A549 treated with DMSO at 1 μM for 4 hours (cell line): Measurements from ENCODE around the gene C16orf86. TPM values are rescaled to one million over a fixed set of nuclear protein-coding genes. Genes with fewer than 3 reads are reported as not detected.

Experiments used
- total RNA-seq: library from RNA; stranded (reverse); fragments of 200-300 nt; extraction: Qiagen RNA extraction; gene quantifications from 5 replicates; pipeline ENCODE4 v1.2.3, GENCODE V29; 2022; ENCODE audit warnings: low read depth

C16orf86 gene
- total RNA-seq, result 0.06 to 0.17 TPM in 2 of 5 replicates, not detected in the others

DNA sequence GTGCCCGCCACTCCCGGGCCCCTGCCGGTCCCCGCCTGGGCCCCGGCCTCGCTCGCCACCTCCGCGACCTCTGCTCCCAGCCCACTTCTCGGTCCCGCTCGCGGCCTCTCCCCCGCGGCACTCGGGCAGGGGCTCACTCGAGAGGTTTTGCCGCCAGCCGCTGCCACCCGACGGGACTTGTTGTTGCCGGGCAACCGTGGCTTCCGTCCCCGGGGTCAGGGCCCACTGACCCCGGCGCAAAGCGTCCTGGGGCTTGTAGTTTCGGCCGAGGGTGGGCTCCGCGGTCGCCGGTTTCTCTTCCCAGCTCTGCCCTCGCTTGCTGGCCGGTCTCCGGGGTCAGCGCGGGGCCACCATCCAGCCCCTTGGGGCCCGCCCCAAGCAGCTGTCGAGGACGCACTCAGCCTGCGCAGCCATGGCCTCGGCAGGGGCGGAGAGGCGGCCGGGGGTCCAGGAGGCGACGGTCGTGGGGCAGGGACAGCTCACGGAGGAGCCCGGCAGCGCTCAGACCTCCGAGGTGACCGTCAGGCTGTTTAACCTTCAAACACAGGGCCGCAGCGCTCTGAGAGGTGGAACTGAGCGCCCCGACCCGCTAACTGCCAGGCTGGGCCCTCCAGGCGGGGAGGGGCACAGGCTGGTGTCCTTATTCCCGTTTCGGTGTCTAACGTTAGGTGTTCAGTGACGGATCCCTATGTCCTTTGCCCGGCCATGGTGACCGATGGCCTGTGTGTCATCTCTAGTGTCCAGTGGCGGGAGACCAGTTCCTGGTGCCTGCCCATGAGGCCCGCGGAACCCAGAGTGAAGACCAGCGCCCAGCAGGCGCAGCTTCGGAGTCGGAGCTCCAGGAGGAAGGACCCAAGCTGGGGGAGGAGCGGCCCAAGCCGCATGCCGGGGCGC is at the start of gene C16orf86, which contains the start of gene ENKD1:
C16orf86 (plus strand) TSS at position 256 of the 894 bp plus-strand sequence; CDS start at position 413, 157 bp downstream.
ENKD1 (minus strand) TSS at position 192 of the 894 bp plus-strand sequence. CDS start 308 bp downstream, outside the sequence.

GRCh38 chr16:67659675-67660563 is 6.7 kb upstream of the C16orf86 start, which contains the start of gene ACD:
Gene ACD, minus strand, starts transcription at chr16:67660260. Its CDS starts 40 bp downstream, at chr16:67660220.

GRCh38 chr16:67660564-67661028 is 6.0 kb upstream of the C16orf86 start, which contains the start of gene PARD6A:
Gene PARD6A, plus strand, starts transcription at chr16:67660960. Its CDS starts 79 bp downstream, at chr16:67661039.

Other genes starting within 250 kb of the C16orf86 start
- gene HSD11B2, start 235.7 kb upstream of the C16orf86 start, total RNA-seq, result 0.64 to 2.0 TPM (median 1.7 TPM) in 5 replicates
- gene ATP6V0D1, start 185.7 kb upstream of the C16orf86 start, total RNA-seq, result 104 to 119 TPM (median 107 TPM) in 5 replicates
- not detected in 5 replicates for gene AGRP, start 183.3 kb upstream of the C16orf86 start, total RNA-seq
- 38.6 to 43.8 TPM (median 41.5 TPM) in 5 replicates for gene RIPOR1, start 138.0 kb upstream of the C16orf86 start, total RNA-seq
- 35.5 to 40.4 TPM (median 38.4 TPM) in 5 replicates for gene CTCF, start 104.3 kb upstream of the C16orf86 start, total RNA-seq
- gene CARMIL2, start 21.7 kb upstream of the C16orf86 start, total RNA-seq, result 0.49 to 1.8 TPM (median 1.2 TPM) in 5 replicates
- gene ACD, start 6.6 kb upstream of the C16orf86 start, total RNA-seq, result 24.1 to 37.2 TPM (median 32.7 TPM) in 5 replicates
- 1.2 to 2.1 TPM (median 1.8 TPM) in 5 replicates for gene PARD6A, start 5.9 kb upstream of the C16orf86 start, total RNA-seq
- 8.0 to 11.8 TPM (median 10.9 TPM) in 5 replicates for gene ENKD1, start 64 bp upstream of the C16orf86 start, total RNA-seq
- gene GFOD2, start 52.5 kb downstream of the C16orf86 start, total RNA-seq, result 16.1 to 17.8 TPM (median 17.5 TPM) in 5 replicates
- gene RANBP10, start 139.7 kb downstream of the C16orf86 start, total RNA-seq, result 8.5 to 11.0 TPM (median 9.6 TPM) in 5 replicates
- 0.32 to 0.56 TPM (median 0.47 TPM) in 5 replicates for gene TSNAXIP1, start 140.1 kb downstream of the C16orf86 start, total RNA-seq
- 25.6 to 42.9 TPM (median 41.3 TPM) in 5 replicates for gene THAP11, start 175.5 kb downstream of the C16orf86 start, total RNA-seq
- gene NUTF2, start 180.1 kb downstream of the C16orf86 start, total RNA-seq, result 229 to 266 TPM (median 237 TPM) in 5 replicates
- 27.0 to 30.7 TPM (median 29.1 TPM) in 5 replicates for gene CENPT, start 180.9 kb downstream of the C16orf86 start, total RNA-seq
- 45.9 to 72.1 TPM (median 66.4 TPM) in 5 replicates for gene EDC4, start 206.2 kb downstream of the C16orf86 start, total RNA-seq
- gene NRN1L, start 218.1 kb downstream of the C16orf86 start, total RNA-seq, result 0.22 to 0.29 TPM in 2 of 5 replicates, not detected in the others
- gene PSKH1, start 226.4 kb downstream of the C16orf86 start, total RNA-seq, result 12.7 to 20.2 TPM (median 14.9 TPM) in 5 replicates